GM21367 (cell line): ENCODE results near the gene ENO4.

Source experiments
- ATAC-seq: cut with Tn5 transposase; IDR thresholded peaks from one replicate; pipeline ENCODE4 v1.9.1; 2021; ENCODE audit not compliant: unreplicated experiment

ENO4 gene

DNA sequence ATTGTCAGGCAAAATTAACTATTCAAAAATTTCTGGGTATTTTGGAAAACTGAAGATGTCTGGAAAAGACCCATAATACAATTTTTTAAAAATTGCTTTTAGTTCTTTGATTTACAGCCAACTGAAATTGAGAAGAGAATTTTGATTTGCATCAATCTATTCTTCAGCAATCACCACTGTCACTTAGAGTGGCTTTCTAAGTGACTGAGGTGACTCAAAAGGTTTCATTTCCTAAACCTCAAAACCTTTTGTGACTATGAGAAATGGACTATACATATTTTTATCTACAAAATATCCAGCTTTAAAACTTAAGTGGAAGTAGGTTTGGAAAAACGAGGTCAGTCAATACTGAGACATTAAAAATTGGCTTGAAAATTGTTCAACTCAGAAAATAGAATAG, 60.0 kb downstream of the ENO4 start:
- ATAC-seq, result no peak

- no peak for ATAC-seq
Observed at GRCh38 chr10:116910910-116911309, 61.6 kb downstream of the ENO4 start.

DNA sequence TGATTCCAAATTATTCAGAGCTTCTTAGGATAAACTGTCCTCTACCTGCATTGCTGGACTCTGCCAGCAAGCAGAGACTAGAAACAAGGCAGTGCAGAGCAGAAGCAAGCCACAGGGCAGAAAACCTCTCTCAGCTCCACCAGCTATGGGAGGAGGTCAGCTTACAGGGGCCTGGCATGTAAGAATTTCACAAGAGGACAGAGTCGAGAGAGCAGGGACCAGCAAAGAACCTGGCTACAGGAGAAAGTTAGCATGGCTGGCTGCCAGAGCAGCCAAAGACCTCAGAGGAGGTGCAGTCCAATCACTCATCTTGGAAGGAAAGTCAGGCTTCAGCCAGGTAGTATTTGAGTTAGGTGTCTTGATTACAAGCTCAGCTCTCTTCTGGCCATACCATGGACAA, 62.9 kb downstream of the ENO4 start:
- ATAC-seq, result no peak

GRCh38 chr10:116913695-116914094, 64.4 kb downstream of the ENO4 start:
- ATAC-seq, result no peak

- ATAC-seq, result no peak
Observed at GRCh38 chr10:116915340-116915739, 66.0 kb downstream of the ENO4 start.

DNA sequence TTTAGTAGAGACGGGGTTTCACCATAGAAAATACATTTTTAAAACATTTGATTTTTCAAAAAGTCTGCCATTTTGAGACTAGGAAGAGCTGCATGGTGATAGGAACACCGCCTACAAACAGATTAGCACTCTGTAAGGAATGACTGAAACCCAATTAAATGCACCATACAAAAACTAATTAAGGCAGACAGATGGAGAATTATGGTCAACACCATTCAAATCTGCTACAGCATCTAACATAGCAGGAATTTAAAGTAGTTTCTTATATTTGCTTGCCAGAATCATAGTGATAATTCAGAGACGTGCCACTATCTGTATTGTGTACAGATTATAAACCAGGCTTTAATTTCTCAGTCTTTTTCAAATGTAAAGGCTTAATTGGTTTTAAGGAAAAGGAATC, 68.2 kb downstream of the ENO4 start:
- no peak for ATAC-seq

DNA sequence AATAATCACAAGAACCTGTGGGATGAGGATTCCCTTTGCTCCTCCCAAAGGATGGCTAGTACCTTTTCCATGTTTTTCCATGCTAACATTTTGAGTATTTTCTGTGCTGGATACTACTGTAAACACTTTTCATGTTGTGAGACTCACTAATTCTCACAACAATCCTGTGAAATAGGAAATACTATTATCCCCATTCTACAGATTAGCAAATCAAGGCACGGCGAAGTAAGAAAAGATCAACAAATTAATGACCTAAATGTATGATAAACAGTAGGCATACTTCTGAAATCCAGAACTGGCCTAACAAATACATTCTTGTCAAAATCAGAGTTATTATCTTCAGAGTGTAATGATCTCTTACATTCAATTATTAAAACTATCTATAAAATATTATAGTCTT, 69.3 kb downstream of the ENO4 start:
- no peak for ATAC-seq

- ATAC-seq, result no peak
Observed at GRCh38 chr10:116919164-116919563, 69.9 kb downstream of the ENO4 start.

DNA sequence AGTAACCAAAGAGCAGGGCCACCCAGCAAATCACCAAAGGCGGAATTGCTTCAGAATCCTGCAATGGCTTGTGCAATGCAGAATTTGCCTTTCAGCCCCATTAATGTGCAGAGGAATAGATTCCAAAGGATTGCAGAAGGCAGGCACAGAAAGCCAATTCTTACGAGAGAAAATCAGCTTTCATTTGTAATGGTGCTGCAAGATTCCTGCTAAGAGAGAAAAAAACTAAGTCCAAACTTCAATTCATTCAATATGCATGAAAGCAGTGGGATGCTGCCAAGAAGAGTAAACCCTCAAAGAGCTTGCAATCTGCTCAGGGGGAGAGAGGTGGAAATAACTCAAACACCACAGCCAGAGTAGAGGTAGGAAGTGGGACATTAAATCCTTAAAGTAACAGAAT, 70.4 kb downstream of the ENO4 start:
- ATAC-seq, result no peak

DNA sequence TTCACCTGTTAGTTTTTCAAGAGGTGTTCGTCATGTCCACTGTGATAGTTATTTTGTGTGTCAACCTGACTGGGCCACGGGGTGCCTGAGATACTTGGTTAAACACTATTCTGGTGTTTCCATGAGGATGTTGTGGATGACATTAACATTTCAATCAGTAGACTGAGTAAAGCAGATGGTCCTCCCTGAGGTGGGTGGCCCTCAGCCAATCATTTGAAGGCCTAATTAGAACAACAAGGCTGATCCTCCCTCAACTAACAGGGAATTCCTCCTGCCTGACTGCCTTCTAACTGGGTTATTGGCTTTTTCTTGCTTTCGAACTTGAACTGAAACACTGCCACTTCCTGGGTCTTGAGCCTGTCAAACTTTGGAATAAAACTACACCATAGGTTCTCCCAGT, 75.8 kb downstream of the ENO4 start:
- ATAC-seq, result no peak

DNA sequence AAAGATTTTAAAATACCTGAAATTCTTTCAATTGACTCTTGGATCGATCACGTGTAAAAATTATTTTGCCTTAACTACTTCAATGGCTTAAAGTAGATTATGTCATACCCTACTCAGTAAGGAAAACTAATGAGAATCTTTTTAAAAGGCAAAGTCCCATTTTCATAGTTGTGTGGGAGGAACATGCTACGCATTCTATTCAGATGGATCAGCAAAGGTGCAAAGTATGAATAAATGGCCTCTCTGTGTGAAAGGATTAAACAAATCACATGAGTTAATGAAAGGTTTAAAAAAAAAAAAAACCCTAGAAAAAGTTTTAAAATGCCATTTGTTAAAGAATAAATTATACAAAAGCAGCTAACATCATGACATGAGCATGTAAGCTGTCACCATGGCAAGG, 77.1 kb downstream of the ENO4 start:
- ATAC-seq, result no peak

DNA sequence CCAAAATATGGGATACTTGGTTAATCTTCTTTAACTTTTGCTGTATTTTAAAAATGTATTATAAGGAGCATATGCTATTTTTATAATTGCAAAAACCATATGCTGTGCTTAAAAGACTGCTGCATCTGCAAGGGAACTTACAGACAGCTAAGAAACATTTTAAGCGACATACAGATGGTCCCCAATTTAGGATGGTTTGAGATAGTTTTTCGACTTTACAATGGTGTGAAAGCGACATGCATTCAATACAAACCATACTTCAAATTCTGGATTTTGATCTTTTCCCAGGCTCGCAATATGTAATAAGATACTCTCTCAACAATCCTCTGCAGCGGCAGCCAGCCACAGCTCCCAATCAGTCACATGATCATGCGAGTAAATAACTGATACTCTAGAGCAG, 82.5 kb downstream of the ENO4 start:
- ATAC-seq, result no peak
